Sigmoid colon (tissue), 4 donors: Measurements from ENCODE around the gene CHRND.

Experiments used
- EP300 ChIP-seq, 4 donors: sonication (generic); formaldehyde crosslinking; IDR thresholded peaks; one replicate each; pipeline ENCODE4 v1.6.1; 2017; ENCODE audit warnings: antibody characterized with exemption in 4 of 4
- POLR2A ChIP-seq, 2 donors: fragments of 450-650 bp; IDR thresholded peaks; one replicate each; pipeline ENCODE4 v1.6.1; 2016; ENCODE audit warnings: antibody characterized with exemption in 2 of 2, mild to moderate bottlenecking in 2 of 2, moderate library complexity in 2 of 2
- POLR2AphosphoS5 ChIP-seq, 4 donors: sonication (generic); formaldehyde crosslinking; IDR thresholded peaks; one replicate each; pipeline ENCODE4 v1.6.1; 2017; ENCODE audit warnings: antibody characterized with exemption in 4 of 4
- TF ChIP-seq, protein P1 (sequence below), 4 experiments: fragments of 450-650 bp in 3 of 4; fragments of 200-600 bp in 1 of 4; IDR thresholded peaks; one replicate each; pipeline ENCODE4 v1.5.1; 2016 to 2019; ENCODE audit warnings: antibody characterized with exemption in 4 of 4, mild to moderate bottlenecking in 3 of 4, moderate library complexity in 2 of 4

DNA sequence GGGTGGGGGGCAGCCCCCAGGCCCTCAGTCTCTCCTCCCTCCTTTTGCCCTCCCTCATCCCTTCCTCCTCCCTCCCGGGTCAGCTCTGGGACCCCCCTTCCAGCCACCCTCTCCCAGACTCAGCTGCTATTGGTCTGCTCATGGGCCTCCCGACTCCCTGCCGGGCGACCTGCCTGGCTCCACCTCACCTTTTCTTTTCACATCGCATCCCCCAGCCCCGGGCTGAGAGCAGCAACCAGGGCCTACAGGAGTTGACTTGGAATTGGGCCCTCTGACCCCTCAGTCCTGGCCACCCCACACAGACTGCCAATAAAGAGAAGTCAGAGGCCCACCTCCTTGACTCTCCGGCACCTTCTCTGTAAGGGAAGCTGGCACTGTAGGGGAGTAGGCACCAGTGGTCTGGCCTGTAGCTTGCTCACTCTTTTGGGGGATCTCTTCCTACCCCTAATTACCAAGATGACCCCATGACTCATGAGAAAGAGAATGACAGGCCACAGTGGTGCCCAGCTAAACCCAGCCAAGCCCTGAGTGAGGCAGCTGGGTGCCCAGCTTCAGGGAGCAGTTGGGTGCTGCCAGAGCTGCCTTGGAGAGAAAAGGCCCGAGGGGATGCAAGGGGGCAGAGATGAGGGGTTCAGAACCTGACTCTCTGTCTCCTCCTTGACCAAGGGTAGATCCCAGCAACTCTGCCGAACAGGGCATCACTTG lies 36.3 kb upstream of the CHRND start:
- TF ChIP-seq, protein P1, sequence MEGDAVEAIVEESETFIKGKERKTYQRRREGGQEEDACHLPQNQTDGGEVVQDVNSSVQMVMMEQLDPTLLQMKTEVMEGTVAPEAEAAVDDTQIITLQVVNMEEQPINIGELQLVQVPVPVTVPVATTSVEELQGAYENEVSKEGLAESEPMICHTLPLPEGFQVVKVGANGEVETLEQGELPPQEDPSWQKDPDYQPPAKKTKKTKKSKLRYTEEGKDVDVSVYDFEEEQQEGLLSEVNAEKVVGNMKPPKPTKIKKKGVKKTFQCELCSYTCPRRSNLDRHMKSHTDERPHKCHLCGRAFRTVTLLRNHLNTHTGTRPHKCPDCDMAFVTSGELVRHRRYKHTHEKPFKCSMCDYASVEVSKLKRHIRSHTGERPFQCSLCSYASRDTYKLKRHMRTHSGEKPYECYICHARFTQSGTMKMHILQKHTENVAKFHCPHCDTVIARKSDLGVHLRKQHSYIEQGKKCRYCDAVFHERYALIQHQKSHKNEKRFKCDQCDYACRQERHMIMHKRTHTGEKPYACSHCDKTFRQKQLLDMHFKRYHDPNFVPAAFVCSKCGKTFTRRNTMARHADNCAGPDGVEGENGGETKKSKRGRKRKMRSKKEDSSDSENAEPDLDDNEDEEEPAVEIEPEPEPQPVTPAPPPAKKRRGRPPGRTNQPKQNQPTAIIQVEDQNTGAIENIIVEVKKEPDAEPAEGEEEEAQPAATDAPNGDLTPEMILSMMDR (IDR thresholded peaks at IDR 0.05), result no peak
- TF ChIP-seq POLR2AphosphoS5 (IDR thresholded peaks at IDR 0.05), result no peak
- no peak for TF ChIP-seq POLR2A (IDR thresholded peaks at IDR 0.05)
- TF ChIP-seq EP300 (IDR thresholded peaks at IDR 0.05), result no peak
